HT-29 (cell line): ENCODE measurements around the gene HGF. TPM values are rescaled to one million over a fixed set of nuclear protein-coding genes. Genes with fewer than 3 reads are reported as not detected.

Experiments used
- DNase-seq: peaks from one replicate; pipeline ENCODE4 v3.0.0-alpha.2; 2015; ENCODE audit warnings: low spot score
- total RNA-seq: library from RNA; depleted of rRNA; stranded (reverse); fragments of >200 nt; shearing (Covaris generic); gene quantifications from 2 replicates; pipeline ENCODE4 v1.2.3, GENCODE V29; 2014

Gene HGF
- total RNA-seq, 1 experiment from 2014 or later: not detected

- DNase-seq: peak; percentile 93
Measured at GRCh38 chr7:81684514-81685269, 85.2 kb downstream of the HGF start.

DNA sequence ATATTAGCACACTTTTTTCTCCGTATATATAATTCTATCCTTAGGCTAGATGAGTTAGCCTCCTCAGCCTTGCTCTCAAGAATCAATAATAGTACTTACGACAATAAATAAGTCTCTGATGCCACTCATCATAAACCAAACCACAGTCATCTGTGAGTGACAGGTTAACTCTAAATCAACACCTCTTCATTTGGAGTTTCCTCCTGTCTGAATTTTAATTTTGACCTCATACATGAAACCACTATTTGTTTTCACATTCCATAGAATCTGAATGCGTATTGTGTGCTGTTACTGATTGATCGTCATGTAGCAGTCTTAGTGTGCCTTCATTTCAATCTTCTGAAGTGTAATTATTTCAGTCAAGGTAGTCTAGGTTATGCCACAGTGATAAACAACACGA is 85.8 kb downstream of the HGF start:
- no peak for DNase-seq

GRCh38 chr7:81682873-81683272 is 87.0 kb downstream of the HGF start:
- no peak for DNase-seq

GRCh38 chr7:81680120-81680519 is 89.7 kb downstream of the HGF start:
- no peak for DNase-seq

GRCh38 chr7:81676813-81677212 is 93.0 kb downstream of the HGF start:
- DNase-seq: no peak

DNA sequence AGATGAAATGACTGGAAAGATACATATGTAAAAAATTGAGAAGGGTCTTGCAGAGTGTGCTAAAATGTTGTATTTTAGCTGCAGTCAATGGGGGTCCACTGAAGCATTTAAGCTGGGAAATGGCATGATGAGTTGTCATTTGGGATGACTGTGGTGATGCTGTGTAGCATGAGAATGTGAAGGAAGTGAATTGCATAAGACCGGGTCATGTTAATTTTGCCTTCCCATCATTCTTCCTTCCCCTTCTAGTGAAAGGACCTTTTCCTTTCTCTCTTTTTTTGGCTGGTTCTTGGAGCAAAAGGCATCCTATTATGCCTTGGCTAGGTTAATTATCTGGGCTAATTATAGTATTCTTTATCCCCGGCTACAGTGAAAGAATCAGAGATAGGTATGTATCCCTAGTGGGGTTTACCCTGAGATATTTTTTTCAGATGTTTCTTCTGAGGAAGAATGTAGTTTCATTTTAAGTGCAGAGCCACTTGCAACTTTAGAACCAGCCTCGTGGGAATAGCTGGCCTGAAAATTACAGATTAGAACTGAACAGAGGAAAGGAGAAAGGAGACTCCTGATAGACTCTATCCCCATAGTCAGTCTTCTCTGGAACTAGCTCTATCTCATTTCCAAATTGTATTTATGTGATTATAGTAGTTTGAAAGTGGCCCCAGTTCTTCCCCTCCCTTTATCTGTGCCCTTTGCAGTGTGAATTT is 93.6 kb downstream of the HGF start:
- DNase-seq: no peak

DNA sequence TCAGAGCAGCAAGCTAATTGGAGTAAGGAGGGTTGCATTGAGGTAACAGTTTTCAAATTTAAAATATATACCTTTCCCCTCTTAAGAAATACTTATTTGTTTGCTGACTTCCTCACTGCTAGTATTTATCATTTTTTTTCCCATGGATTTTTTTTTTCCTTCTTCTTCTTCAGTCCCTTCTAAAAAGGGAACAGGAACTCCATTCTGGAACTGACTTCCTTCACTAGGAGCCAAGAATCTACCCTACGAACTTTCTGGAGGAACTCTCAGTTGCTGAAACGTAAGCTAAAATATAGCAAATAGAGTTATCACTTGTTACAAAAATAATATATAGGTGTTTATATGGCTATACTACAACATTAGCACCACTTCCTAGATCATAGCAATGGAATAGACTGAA is 95.4 kb downstream of the HGF start:
- no peak for DNase-seq

DNA sequence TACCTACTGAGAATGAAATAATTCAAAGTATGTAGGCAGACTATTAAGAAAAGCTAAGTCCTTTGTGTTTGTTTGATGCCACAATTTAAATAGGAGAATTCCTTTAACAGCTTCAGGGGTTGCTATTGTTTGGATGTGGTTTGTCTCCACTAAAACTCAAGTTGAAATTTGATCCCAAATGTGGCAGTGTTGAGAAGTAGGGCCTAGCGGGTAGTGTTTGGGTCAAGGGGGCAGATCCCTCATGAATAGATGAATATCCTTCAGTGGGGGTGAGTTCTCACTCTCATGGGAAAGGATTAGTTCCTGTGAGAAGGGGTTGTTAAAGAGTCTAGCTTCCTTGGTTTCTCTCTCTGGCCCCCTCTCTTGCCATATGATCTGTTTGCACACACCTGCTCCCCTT is 97.0 kb downstream of the HGF start:
- no peak for DNase-seq

- DNase-seq: no peak
Measured at GRCh38 chr7:81669476-81670105, 100.3 kb downstream of the HGF start.

GRCh38 chr7:81666209-81666608 is 103.6 kb downstream of the HGF start:
- no peak for DNase-seq

- DNase-seq: no peak
Measured at GRCh38 chr7:81665236-81665635, 104.6 kb downstream of the HGF start.

- no peak for DNase-seq
Measured at GRCh38 chr7:81664304-81664703, 105.5 kb downstream of the HGF start.

- no peak for DNase-seq
Measured at GRCh38 chr7:81662531-81662930, 107.3 kb downstream of the HGF start.

DNA sequence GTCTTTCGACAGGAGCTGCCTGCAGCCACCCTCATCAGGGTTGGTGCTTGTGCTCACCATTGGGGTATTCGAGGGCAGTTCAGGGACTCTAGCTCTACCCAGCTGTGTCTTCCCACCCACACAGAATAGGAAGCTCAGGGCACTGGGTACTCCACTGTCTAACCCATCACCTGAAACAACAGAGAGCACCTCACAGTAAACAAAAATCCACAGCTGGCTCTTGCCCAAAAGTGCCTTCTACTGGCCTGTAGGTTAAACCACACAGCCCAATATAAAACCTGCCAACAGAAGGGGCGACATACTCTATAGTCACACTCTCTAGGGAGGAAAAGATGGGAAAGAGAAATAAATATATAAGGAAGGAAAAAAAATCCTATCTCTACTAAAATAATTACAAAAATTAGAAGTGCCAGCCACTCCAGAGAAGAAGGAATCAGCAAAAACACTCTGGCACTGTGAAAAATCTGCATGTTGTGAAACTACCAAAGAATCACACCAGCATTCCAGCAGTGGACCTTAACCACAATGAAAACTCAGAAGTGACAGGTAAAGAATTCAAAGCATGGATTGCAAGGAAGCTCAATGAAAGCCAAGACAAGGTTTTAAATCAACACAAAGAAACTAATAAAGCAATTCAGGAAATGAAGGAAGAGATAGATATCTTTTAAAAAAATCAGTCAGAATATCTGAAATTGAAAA is 110.0 kb downstream of the HGF start:
- DNase-seq: no peak

DNA sequence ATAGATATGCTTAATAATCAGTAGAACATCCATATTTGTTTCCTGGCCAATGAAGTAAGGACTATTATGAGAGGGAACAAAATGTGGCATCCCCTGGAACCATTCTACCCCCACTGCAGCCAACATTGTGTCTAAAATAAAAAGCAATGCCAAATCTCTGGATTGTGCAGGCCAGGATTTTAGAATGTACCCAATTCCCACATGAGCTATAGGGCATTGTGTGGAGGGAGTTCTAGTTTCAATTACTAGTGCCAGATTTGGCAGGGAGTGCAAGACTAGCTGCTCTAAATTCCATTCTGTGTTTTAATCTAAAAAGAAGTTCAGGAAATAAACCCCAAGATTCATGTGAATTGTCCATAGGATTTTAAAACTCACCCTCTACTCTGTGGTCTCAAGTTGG is 112.3 kb downstream of the HGF start:
- DNase-seq: no peak

- no peak for DNase-seq
Measured at GRCh38 chr7:81655271-81655670, 114.6 kb downstream of the HGF start.

DNA sequence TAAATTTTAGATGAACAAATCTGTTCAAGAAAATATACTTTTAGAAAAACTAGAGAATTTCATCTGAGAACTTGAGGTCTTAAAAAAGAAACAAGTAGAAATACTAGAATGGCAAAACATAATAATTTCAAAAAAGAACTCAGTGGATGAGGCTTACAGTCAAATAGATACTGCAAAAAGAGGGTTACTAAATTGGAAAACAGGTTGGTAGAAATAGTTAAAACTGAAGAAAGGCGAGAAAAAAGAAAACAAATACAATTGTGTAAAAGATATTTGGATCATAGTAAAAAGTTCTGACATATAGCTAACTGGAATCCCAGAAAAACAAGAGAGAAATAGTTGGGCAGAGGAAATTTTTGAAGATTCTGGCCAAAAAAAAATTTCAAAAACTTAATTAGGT is 117.6 kb downstream of the HGF start:
- no peak for DNase-seq
